Right lobe of liver (tissue), 4 donors: Measurements from ENCODE around the gene TMEM175.
A peak's percentile ranks its signal among the peaks of the same experiment; 100 is the strongest.

Experiments
- POLR2A ChIP-seq: fragments of 450-650 bp; IDR thresholded peaks from one replicate; pipeline ENCODE4 v1.6.1; 2017; ENCODE audit warnings: antibody characterized with exemption, mild to moderate bottlenecking
- TF ChIP-seq, protein P1 (sequence below), 4 donors: fragments of 200-600 bp in 3 of 4; fragments of 450-650 bp in 1 of 4; IDR thresholded peaks; one replicate each; pipeline versions ENCODE4 v1.5.1 to v1.8.0; 2016 to 2022; ENCODE audit warnings: antibody characterized with exemption in 4 of 4, mild to moderate bottlenecking in 2 of 4
- donor health status: DM: no; HTN: no; CAD: no.
- donor health status: DM: no; HTN: no; CAD: no.
- donor health status: DM: no; HTN: yes; CAD: no.

DNA sequence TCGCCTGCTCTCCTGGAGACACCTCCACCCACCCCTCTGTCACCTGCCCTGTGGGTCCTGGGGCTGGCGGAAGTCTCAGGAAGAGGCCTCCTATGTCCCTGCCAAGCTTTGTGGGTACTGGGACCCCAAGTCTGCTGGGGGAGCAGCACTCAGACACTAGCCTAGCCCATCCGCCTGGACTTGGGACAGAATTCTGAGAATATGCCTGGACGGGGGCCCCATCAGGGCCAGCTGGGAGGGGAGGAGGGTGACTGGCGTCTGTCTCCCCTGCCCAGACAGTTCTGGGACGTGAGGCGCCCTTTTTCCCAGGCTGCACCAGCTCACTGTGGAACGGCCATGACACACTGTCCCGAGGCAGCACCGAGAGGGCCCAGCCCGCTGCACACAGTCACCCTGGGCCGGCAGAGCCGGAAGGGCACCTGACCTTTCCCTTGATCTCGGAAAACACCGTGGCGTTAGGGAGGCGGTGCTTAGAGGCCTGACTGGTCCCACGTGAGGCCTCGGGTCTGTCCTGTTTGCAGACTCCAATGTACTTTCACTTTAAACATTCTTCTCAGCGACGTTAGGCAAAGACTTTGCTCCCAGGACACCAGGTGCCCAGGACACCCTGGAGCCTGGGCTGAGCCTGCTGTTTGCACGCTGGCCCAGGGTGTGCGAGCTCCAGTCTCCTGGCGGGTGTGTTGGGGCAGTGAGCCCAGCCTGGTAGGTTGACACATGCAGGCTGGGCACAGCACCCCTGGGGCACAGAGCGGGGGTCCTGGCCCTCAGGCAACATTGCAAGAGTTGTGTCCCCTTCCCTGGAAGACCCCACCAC is 60.2 kb downstream of the TMEM175 start:
- TF ChIP-seq POLR2A = peak; percentile 84
- TF ChIP-seq, protein P1, sequence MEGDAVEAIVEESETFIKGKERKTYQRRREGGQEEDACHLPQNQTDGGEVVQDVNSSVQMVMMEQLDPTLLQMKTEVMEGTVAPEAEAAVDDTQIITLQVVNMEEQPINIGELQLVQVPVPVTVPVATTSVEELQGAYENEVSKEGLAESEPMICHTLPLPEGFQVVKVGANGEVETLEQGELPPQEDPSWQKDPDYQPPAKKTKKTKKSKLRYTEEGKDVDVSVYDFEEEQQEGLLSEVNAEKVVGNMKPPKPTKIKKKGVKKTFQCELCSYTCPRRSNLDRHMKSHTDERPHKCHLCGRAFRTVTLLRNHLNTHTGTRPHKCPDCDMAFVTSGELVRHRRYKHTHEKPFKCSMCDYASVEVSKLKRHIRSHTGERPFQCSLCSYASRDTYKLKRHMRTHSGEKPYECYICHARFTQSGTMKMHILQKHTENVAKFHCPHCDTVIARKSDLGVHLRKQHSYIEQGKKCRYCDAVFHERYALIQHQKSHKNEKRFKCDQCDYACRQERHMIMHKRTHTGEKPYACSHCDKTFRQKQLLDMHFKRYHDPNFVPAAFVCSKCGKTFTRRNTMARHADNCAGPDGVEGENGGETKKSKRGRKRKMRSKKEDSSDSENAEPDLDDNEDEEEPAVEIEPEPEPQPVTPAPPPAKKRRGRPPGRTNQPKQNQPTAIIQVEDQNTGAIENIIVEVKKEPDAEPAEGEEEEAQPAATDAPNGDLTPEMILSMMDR (IDR thresholded peaks at IDR 0.05) = no peak
